PC-9 (cell line): ENCODE results near the gene PLA2G4D. TPM values are rescaled to one million over a fixed set of nuclear protein-coding genes. Genes with fewer than 3 reads are reported as not detected.

ENCODE experiments used
- BruUV-seq: library from RNA; stranded (reverse); fragments of 400-500 nt; replicated peaks from 2 replicates; lab custom pipeline; 2021; lab: Mats Ljungman, UMichigan
- CTCF ChIA-PET: fragments of 300-600 bp; sonication (Branson Sonifier 250); formaldehyde crosslinking; loops from one replicate; lab custom pipeline; 2022; ENCODE audit warnings: antibody characterized with exemption; lab: Charles Lee
- POLR2A ChIA-PET: fragments of 300-600 bp; sonication (Branson Sonifier 250); formaldehyde crosslinking; loops from one replicate; lab custom pipeline; 2022; ENCODE audit warnings: antibody characterized with exemption; ENCODE audit not compliant: unreplicated experiment; lab: Charles Lee
- DNase-seq, 2 experiments: peaks; one replicate each; pipeline versions ENCODE4 v3.0.0 to v3.0.0-alpha.2; 2015 to 2022; ENCODE audit warnings: mixed read lengths in 1 of 2
- H2AFZ ChIP-seq: fragments of 200-600 bp; sonication (generic); 2 replicates; pipeline ENCODE4 v1.8.1; 2017; ENCODE audit warnings: antibody characterized with exemption
- H3F3A ChIP-seq: fragments of 200-600 bp; sonication (generic); 2 replicates; pipeline ENCODE4 v1.8.1; 2017; ENCODE audit warnings: antibody characterized with exemption, mild to moderate bottlenecking, low read depth; ENCODE audit not compliant: insufficient read depth
- H3K27ac ChIP-seq: fragments of 200-600 bp; sonication (generic); 2 replicates; pipeline ENCODE4 v1.6.1; 2016; ENCODE audit warnings: mixed run types
- H3K27me3 ChIP-seq: fragments of 200-600 bp; sonication (generic); 2 replicates; pipeline ENCODE4 v1.6.1; 2016; ENCODE audit warnings: low read depth, mixed run types; ENCODE audit not compliant: insufficient read depth
- H3K36me3 ChIP-seq: fragments of 200-600 bp; sonication (generic); 2 replicates; pipeline ENCODE4 v1.6.1; 2016; ENCODE audit warnings: low read depth, mixed run types
- H3K4me1 ChIP-seq: fragments of 200-600 bp; sonication (generic); replicated peaks from 2 replicates; pipeline ENCODE4 v1.6.1; 2016; ENCODE audit warnings: mixed run types; ENCODE audit not compliant: insufficient read depth
- H3K4me2 ChIP-seq: fragments of 200-600 bp; sonication (generic); 2 replicates; pipeline ENCODE4 v1.6.1; 2017; ENCODE audit warnings: mixed run types
- H3K4me3 ChIP-seq: fragments of 200-600 bp; sonication (generic); 2 replicates; pipeline ENCODE4 v1.6.1; 2016; ENCODE audit warnings: mixed run types
- H3K79me2 ChIP-seq: fragments of 200-600 bp; sonication (generic); 2 replicates; pipeline ENCODE4 v1.6.1; 2017; ENCODE audit warnings: low read depth, mixed run types
- H3K9me2 ChIP-seq: fragments of 200-600 bp; sonication (generic); 2 replicates; pipeline ENCODE4 v1.8.1; 2017; ENCODE audit warnings: mild to moderate bottlenecking; ENCODE audit not compliant: insufficient read depth
- H3K9me3 ChIP-seq: fragments of 200-600 bp; sonication (generic); 2 replicates; pipeline ENCODE4 v1.8.1; 2016; ENCODE audit warnings: low read depth; ENCODE audit not compliant: insufficient read depth
- H4K20me1 ChIP-seq: fragments of 200-600 bp; sonication (generic); 2 replicates; pipeline ENCODE4 v1.8.1; 2017; ENCODE audit not compliant: insufficient read depth
- CTCF ChIP-seq: fragments of 200-600 bp; sonication (generic); conservative IDR thresholded peaks from 2 replicates; pipeline ENCODE4 v1.6.1; 2017; ENCODE audit warnings: mixed run types, antibody characterized with exemption, mild to moderate bottlenecking, moderate library complexity
- EZH2 ChIP-seq: fragments of 200-600 bp; sonication (generic); IDR thresholded peaks from 2 replicates; pipeline ENCODE4 v1.8.0; 2017; ENCODE audit warnings: antibody characterized with exemption, low read depth
- intact Hi-C: fragments of 100-400 bp; cut with micrococcal nuclease; formaldehyde crosslinking; loops from one replicate; pipeline ENCODE4 v1.10.0; 2022; ENCODE audit not compliant: unreplicated experiment
- total RNA-seq: library from RNA; stranded (reverse); gene quantifications from 2 replicates; pipeline ENCODE4 v1.2.3, GENCODE V29; 2021

Gene PLA2G4D
- total RNA-seq, 1 experiment from 2014 or later: 0.90 TPM

- Histone ChIP-seq H3K4me3 (no peak overlapping the region), H3K27me3 (no peaks in the 10 kb centered on the region), H3F3A (no peaks in the 10 kb centered on the region), H3K4me2 (no peak overlapping the region), H3K9me3 (no peaks in the 10 kb centered on the region), H4K20me1 (no peaks in the 10 kb centered on the region), H3K4me1 (no peaks in the 10 kb centered on the region), H3K27ac (no peak overlapping the region), H3K36me3 (no peaks in the 10 kb centered on the region), H3K79me2 (no peaks in the 10 kb centered on the region), H3K9me2 (no peaks in the 10 kb centered on the region), H2AFZ (no peak overlapping the region)
- no peak for TF ChIP-seq EZH2
- TF ChIP-seq CTCF: no peak
- no peak for DNase-seq
- ChIA-PET CTCF (interaction anchor here (1.0 to 1.7 kb wide), 2 partner anchors 20 to 34 kb away, joined by 3 to 8 read pairs; no protein-coding TSS in a partner anchor), POLR2A (interaction anchor here (0.8 kb wide), 1 partner anchor 124 kb away, joined by 12 read pairs; no protein-coding TSS in a partner anchor)
- intact Hi-C loops: no loop called here
- no TSS peak for BruUV-seq
Observed at GRCh38 chr15:42118650-42119445, 24.5 kb upstream of the PLA2G4D start.

- ChIA-PET POLR2A (no interaction called here), CTCF (no interaction called here)
- H3K9me3 ChIP-seq: no peaks in the 10 kb centered on the region
- no TSS peak for BruUV-seq
- H4K20me1 ChIP-seq: no peaks in the 10 kb centered on the region
- no peak overlapping the region for H3K4me3 ChIP-seq
- H3K79me2 ChIP-seq: no peaks in the 10 kb centered on the region
- no peaks in the 10 kb centered on the region for H3K36me3 ChIP-seq
- intact Hi-C loops: no loop called here
- H3K4me1 ChIP-seq: no peaks in the 10 kb centered on the region
- TF ChIP-seq CTCF (no peak), EZH2 (no peak)
- no peaks in the 10 kb centered on the region for H3F3A ChIP-seq
- no peak overlapping the region for H3K4me2 ChIP-seq
- DNase-seq: no peak
- H3K27me3 ChIP-seq: no peaks in the 10 kb centered on the region
- no peak overlapping the region for H3K27ac ChIP-seq
- H3K9me2 ChIP-seq: no peaks in the 10 kb centered on the region
- H2AFZ ChIP-seq: no peak overlapping the region
Observed at GRCh38 chr15:42111924-42112323, 17.6 kb upstream of the PLA2G4D start.

GRCh38 chr15:42110367-42110766 lies 16.0 kb upstream of the PLA2G4D start:
- no peaks in the 10 kb centered on the region for H3K9me3 ChIP-seq
- no peak overlapping the region for H3K27ac ChIP-seq
- POLR2A ChIA-PET: no interaction called here
- no peaks in the 10 kb centered on the region for H3K9me2 ChIP-seq
- no peaks in the 10 kb centered on the region for H3K4me1 ChIP-seq
- TF ChIP-seq CTCF (no peak), EZH2 (no peak)
- no peaks in the 10 kb centered on the region for H4K20me1 ChIP-seq
- BruUV-seq: no TSS peak
- no peak for DNase-seq
- no peak overlapping the region for H3K4me3 ChIP-seq
- H2AFZ ChIP-seq: no peak overlapping the region
- H3K79me2 ChIP-seq: no peaks in the 10 kb centered on the region
- no peaks in the 10 kb centered on the region for H3K27me3 ChIP-seq
- intact Hi-C loops: no loop called here
- no peaks in the 10 kb centered on the region for H3K36me3 ChIP-seq
- H3K4me2 ChIP-seq: no peak overlapping the region
- CTCF ChIA-PET: no interaction called here
- H3F3A ChIP-seq: no peaks in the 10 kb centered on the region
